WTC11 (cell line): ENCODE data around the gene ARHGAP15.

Experiments used
- ATF3 ChIP-seq: sonication (generic); formaldehyde crosslinking; conservative IDR thresholded peaks from 2 replicates; pipeline ENCODE4 v1.8.1; 2022; ENCODE audit warnings: mild to moderate bottlenecking, missing genetic modification reagents
- ATF6 ChIP-seq: sonication (generic); formaldehyde crosslinking; IDR thresholded peaks from 2 replicates; pipeline ENCODE4 v1.8.1; 2023; ENCODE audit warnings: mild to moderate bottlenecking, missing genetic modification reagents
- CREB1 ChIP-seq: sonication (generic); formaldehyde crosslinking; IDR thresholded peaks from 2 replicates; pipeline ENCODE4 v1.8.0; 2023; ENCODE audit warnings: mild to moderate bottlenecking, missing genetic modification reagents
- CTCF ChIP-seq: fragments of 200-600 bp; IDR thresholded peaks from 2 replicates; pipeline ENCODE4 v1.8.0; 2022; ENCODE audit warnings: antibody characterized with exemption
- E2F1 ChIP-seq: sonication (generic); formaldehyde crosslinking; IDR thresholded peaks from 2 replicates; pipeline ENCODE4 v1.8.0; 2022; ENCODE audit warnings: mild to moderate bottlenecking, missing genetic modification reagents
- E2F4 ChIP-seq: sonication (generic); formaldehyde crosslinking; IDR thresholded peaks from 2 replicates; pipeline ENCODE4 v1.8.1; 2022; ENCODE audit warnings: low read depth, mild to moderate bottlenecking, moderate library complexity, missing genetic modification reagents, borderline replicate concordance
- FOXK1 ChIP-seq: sonication (generic); formaldehyde crosslinking; IDR thresholded peaks from 2 replicates; pipeline ENCODE4 v1.8.0; 2022; ENCODE audit warnings: mild to moderate bottlenecking, moderate library complexity, missing genetic modification reagents
- FOXP4 ChIP-seq: sonication (generic); formaldehyde crosslinking; IDR thresholded peaks from 2 replicates; pipeline ENCODE4 v1.8.0; 2022; ENCODE audit warnings: mild to moderate bottlenecking, missing genetic modification reagents
- KAT7 ChIP-seq: sonication (generic); formaldehyde crosslinking; IDR thresholded peaks from 2 replicates; pipeline ENCODE4 v1.8.1; 2023; ENCODE audit warnings: missing genetic modification reagents, mild to moderate bottlenecking, borderline replicate concordance
- MAX ChIP-seq: sonication (generic); formaldehyde crosslinking; IDR thresholded peaks from 2 replicates; pipeline ENCODE4 v1.8.0; 2022; ENCODE audit warnings: mild to moderate bottlenecking, missing genetic modification reagents
- MYBL2 ChIP-seq: sonication (generic); formaldehyde crosslinking; IDR thresholded peaks from 2 replicates; pipeline ENCODE4 v1.8.1; 2023; ENCODE audit warnings: mild to moderate bottlenecking, moderate library complexity, missing genetic modification reagents
- NR1H2 ChIP-seq: sonication (generic); formaldehyde crosslinking; IDR thresholded peaks from 2 replicates; pipeline ENCODE4 v1.9.0; 2021; ENCODE audit warnings: mild to moderate bottlenecking, moderate library complexity, missing genetic modification reagents
- NR2C2 ChIP-seq: sonication (generic); formaldehyde crosslinking; IDR thresholded peaks from 2 replicates; pipeline ENCODE4 v1.8.0; 2022; ENCODE audit warnings: mild to moderate bottlenecking, missing genetic modification reagents
- ZNF396 ChIP-seq: fragments of 250-450 bp; sonication (Bioruptor Pico); IDR thresholded peaks from 2 replicates; pipeline ENCODE4 v1.8.0; 2021; ENCODE audit warnings: mild to moderate bottlenecking, moderate library complexity, borderline replicate concordance

GRCh38 chr2:143805666-143806065 lies 676.4 kb downstream of the ARHGAP15 start:
- TF ChIP-seq CREB1 (CRISPR knock-in tag) (no peak), E2F1 (CRISPR knock-in tag) (no peak), MYBL2 (CRISPR knock-in tag) (no peak), CTCF (no peak), MAX (CRISPR knock-in tag) (no peak), FOXP4 (CRISPR knock-in tag) (no peak), FOXK1 (CRISPR knock-in tag) (no peak), ATF3 (CRISPR knock-in tag) (no peak), E2F4 (CRISPR knock-in tag) (no peak), NR2C2 (CRISPR knock-in tag) (no peak), KAT7 (CRISPR knock-in tag) (no peak), NR1H2 (no peak), ZNF396 (no peak), ATF6 (CRISPR knock-in tag) (no peak)
